DMS 273 (cell line): Measurements from ENCODE around the gene C16orf92.

Source experiments
- DNase-seq: peaks from one replicate; lab custom pipeline; 2025; ENCODE audit not compliant: unreplicated experiment; lab: John Stamatoyannopoulos, UW

The C16orf92 gene

GRCh38 chr16:30053376-30054015, 30.5 kb downstream of the C16orf92 start:
- DNase-seq: no peak

- DNase-seq: peak; percentile 51
Observed at GRCh38 chr16:30054451-30054850, 31.5 kb downstream of the C16orf92 start.

- peak; percentile 68 for DNase-seq
Observed at GRCh38 chr16:30054959-30055553, 32.1 kb downstream of the C16orf92 start.

GRCh38 chr16:30060346-30060745, 37.3 kb downstream of the C16orf92 start:
- DNase-seq: no peak

GRCh38 chr16:30060836-30061554, 38.0 kb downstream of the C16orf92 start:
- no peak for DNase-seq

- no peak for DNase-seq
Observed at GRCh38 chr16:30063278-30063892, 40.4 kb downstream of the C16orf92 start.

GRCh38 chr16:30063893-30064728, 41.1 kb downstream of the C16orf92 start:
- DNase-seq: peak; percentile 88

- DNase-seq: no peak
Observed at GRCh38 chr16:30064729-30065101, 41.7 kb downstream of the C16orf92 start.

- DNase-seq: peak; percentile 99
Observed at GRCh38 chr16:30065102-30065942, 42.3 kb downstream of the C16orf92 start, which contains the start of gene ALDOA. Gene ALDOA (plus strand): TSS chr16:30065760. CDS start chr16:30066898, 1,138 bp downstream.

- peak; percentile 70 for DNase-seq
Observed at GRCh38 chr16:30065943-30066760, 43.2 kb downstream of the C16orf92 start.

GRCh38 chr16:30066761-30067583, 44.0 kb downstream of the C16orf92 start:
- peak; percentile 70 for DNase-seq

- DNase-seq: no peak
Observed at GRCh38 chr16:30067584-30067916, 44.6 kb downstream of the C16orf92 start.

GRCh38 chr16:30068333-30068732, 45.3 kb downstream of the C16orf92 start:
- DNase-seq: no peak

GRCh38 chr16:30068750-30069610, 46.0 kb downstream of the C16orf92 start:
- DNase-seq: peak; percentile 63

- DNase-seq: no peak
Observed at GRCh38 chr16:30069611-30070462, 46.8 kb downstream of the C16orf92 start.

- DNase-seq: no peak
Observed at GRCh38 chr16:30070490-30070889, 47.5 kb downstream of the C16orf92 start.
